Measurements from ENCODE around the gene PSMB2.
"Not testable (repeated sequence)": the region's sequence is repeated elsewhere in the genome, so short reads cannot be mapped to it uniquely, and the experiment has no call there.

PSMB2 gene

GRCh38 chr1:35592991-35593769 is 48.1 kb downstream of the PSMB2 start:
- DNase-seq (ENCODE audit: low read depth in 2 of 2): no peak

GRCh38 chr1:35591211-35591610 is 50.1 kb downstream of the PSMB2 start:
- DNase-seq (ENCODE audit: low read depth in 2 of 2): no peak

- DNase-seq (ENCODE audit: low read depth in 2 of 2): no peak
Measured at GRCh38 chr1:35590476-35591040, 50.8 kb downstream of the PSMB2 start.

GRCh38 chr1:35589516-35590427 is 51.6 kb downstream of the PSMB2 start:
- no peak for DNase-seq (ENCODE audit: low read depth in 2 of 2)

- no peak for DNase-seq (ENCODE audit: low read depth in 2 of 2)
Measured at GRCh38 chr1:35588197-35588910, 53.0 kb downstream of the PSMB2 start.

- no peak for DNase-seq (ENCODE audit: low read depth in 2 of 2)
Measured at GRCh38 chr1:35587736-35588135, 53.6 kb downstream of the PSMB2 start.

GRCh38 chr1:35586808-35587207 is 54.5 kb downstream of the PSMB2 start:
- DNase-seq (ENCODE audit: low read depth in 2 of 2): no peak

- not testable (repeated sequence) for DNase-seq (ENCODE audit: low read depth in 2 of 2)
Measured at GRCh38 chr1:35585805-35586204, 55.5 kb downstream of the PSMB2 start.

GRCh38 chr1:35585281-35585680 is 56.0 kb downstream of the PSMB2 start:
- no peak for DNase-seq (ENCODE audit: low read depth in 2 of 2)

GRCh38 chr1:35581621-35582020 is 59.7 kb downstream of the PSMB2 start:
- not testable (repeated sequence) for DNase-seq (ENCODE audit: low read depth in 2 of 2)

GRCh38 chr1:35580949-35581388 is 60.4 kb downstream of the PSMB2 start:
- DNase-seq (ENCODE audit: low read depth in 2 of 2): no peak

- DNase-seq (ENCODE audit: low read depth in 2 of 2): no peak
Measured at GRCh38 chr1:35577071-35577998, 64.0 kb downstream of the PSMB2 start.

GRCh38 chr1:35576766-35577070 is 64.6 kb downstream of the PSMB2 start:
- not testable (repeated sequence) for DNase-seq (ENCODE audit: low read depth in 2 of 2)

GRCh38 chr1:35576061-35576765 is 65.1 kb downstream of the PSMB2 start:
- DNase-seq (ENCODE audit: low read depth in 2 of 2): no peak

GRCh38 chr1:35575416-35575958 is 65.8 kb downstream of the PSMB2 start:
- no peak for DNase-seq (ENCODE audit: low read depth in 2 of 2)

GRCh38 chr1:35574655-35575415 is 66.5 kb downstream of the PSMB2 start:
- no peak for DNase-seq (ENCODE audit: low read depth in 2 of 2)

GRCh38 chr1:35574125-35574654 is 67.1 kb downstream of the PSMB2 start:
- no peak for DNase-seq (ENCODE audit: low read depth in 2 of 2)

- no peak for DNase-seq (ENCODE audit: low read depth in 2 of 2)
Measured at GRCh38 chr1:35573198-35574124, 67.9 kb downstream of the PSMB2 start, which contains the start of gene TFAP2E. TSS of gene TFAP2E (plus strand) at chr1:35573314. CDS start at chr1:35573578, 264 bp downstream.

Measured in fibroblast of skin of left biceps (primary cell).